ENCODE data around the gene CCDC121.
A peak's percentile ranks its signal among the peaks of the same experiment; 100 is the strongest.

CCDC121 gene, protein sequence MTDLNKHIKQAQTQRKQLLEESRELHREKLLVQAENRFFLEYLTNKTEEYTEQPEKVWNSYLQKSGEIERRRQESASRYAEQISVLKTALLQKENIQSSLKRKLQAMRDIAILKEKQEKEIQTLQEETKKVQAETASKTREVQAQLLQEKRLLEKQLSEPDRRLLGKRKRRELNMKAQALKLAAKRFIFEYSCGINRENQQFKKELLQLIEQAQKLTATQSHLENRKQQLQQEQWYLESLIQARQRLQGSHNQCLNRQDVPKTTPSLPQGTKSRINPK

DNA sequence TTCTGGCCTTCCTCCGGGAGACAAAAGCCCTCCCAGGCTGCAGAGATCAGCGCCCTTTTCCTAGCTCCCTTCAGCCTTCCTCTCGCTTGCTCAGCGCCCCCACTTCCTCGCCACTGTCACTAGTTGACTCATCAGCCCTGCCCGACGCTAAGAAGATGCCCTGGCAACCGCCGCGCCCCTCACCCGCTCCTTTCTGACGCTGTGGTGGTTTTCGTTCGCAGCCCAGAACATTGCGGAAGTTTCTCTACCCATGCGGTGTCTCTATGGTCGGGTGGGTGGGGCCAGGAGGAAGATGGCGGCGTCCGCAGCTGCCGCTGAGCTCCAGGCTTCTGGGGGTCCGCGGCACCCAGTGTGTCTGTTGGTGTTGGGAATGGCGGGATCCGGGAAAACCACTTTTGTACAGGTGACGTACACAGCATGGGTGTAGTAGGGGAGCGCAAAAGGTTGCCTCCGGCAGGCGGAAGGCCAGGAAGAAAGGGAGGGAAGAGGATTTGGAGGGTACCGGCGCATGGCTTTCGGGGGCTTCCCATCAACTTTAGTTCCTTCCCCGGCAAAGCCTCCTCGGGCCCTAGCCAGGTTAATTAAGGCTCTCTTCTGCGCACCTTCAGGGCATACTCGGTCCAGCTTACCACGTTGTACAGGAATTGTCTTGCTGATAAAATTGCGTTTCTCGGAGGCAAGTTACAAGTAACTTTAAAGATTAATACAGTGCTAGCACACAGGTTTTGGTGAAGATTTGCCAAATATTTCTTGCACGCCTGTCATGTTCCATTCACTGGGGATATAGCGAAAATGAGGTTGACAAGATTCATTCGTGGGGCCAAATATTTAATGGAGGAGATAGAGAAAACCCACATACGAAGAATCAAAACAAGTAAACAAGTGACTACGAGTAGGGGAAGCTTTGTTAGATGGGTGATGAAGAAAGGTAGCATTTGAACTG is at the start of gene CCDC121, which contains the start of gene GPN1:
TSS of gene CCDC121 (minus strand) at position 246 of the 943 bp plus-strand sequence. CDS start 1,213 bp downstream, outside the sequence.
TSS of gene GPN1 (plus strand) at position 284 of the 943 bp plus-strand sequence. CDS start at position 293, 9 bp downstream.
- DNase-seq (ENCODE audit: low read depth, low spot score) = peak; percentile 79
- TF ChIP-seq YY1 (IDR thresholded peaks at IDR 0.05; ENCODE audit: insufficient read depth, insufficient read length) (peak; percentile 83), ZNF274 (IDR thresholded peaks at IDR 0.05; ENCODE audit: low read depth, low read length) (no peak)
- Histone ChIP-seq H3K9ac (ENCODE audit: insufficient read length, low read depth) (peak within 1 kb of the TSS; percentile 97), H3K36me3 (ENCODE audit: insufficient read depth, insufficient read length, low read length) (peaks cover 50% of the 10 kb centered on the region), H3K27me3 (ENCODE audit: insufficient read depth, insufficient read length) (no peaks in the 10 kb centered on the region), H3K4me3 (ENCODE audit: insufficient read length, low read depth) (peak within 1 kb of the TSS; percentile 92), H3K9me3 (ENCODE audit: insufficient read depth, low read length) (no peaks in the 10 kb centered on the region), H3K4me1 (ENCODE audit: insufficient read depth, insufficient read length) (no peaks in the 10 kb centered on the region)

DNA sequence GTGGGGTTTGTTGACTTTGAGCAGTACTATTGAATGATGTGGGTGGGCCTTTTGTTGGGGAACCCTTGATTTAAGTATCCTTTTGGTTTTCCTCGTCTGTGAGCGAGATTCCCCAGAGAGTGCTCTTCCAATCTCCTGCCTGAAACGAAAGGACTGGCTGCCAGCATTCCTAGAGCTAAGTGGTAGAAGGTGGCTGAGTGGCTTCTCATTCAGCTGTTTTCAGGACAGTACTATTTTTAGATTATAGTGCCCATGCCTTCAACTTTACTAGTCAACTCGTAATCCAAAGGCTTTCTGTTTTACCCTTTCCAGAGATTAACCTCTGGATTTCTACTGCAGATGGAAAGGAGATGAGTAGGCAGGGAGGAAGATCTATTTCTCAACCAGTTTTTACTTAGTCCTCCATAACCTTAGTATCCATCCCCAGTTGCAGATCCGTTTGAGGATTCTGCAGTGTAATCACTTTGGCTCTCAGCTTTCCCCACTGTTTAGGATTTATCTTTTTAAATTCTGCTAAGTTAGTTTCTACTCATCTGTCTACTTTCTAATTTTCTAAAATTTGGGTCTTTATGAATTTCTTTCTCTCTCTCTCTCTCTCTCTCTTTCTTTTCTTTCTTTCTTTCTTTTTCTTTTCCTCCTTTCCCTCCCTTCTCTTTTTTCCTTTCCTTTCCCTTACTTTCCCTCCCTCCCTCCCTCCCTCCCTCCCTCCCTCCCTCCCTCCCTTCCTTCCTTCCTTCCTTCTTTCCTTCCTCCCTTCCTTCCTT is 44.1 kb upstream of the CCDC121 start:
- DNase-seq (ENCODE audit: low read depth, low spot score) = no peak
- peaks cover 49% of the 10 kb centered on the region for H3K36me3 ChIP-seq (ENCODE audit: insufficient read depth, insufficient read length, low read length)
- no peaks in the 10 kb centered on the region for H3K4me1 ChIP-seq (ENCODE audit: insufficient read depth, insufficient read length)
- no peak overlapping the region for H3K9ac ChIP-seq (ENCODE audit: insufficient read length, low read depth)
- no peak overlapping the region for H3K4me3 ChIP-seq (ENCODE audit: insufficient read length, low read depth)
- no peaks in the 10 kb centered on the region for H3K9me3 ChIP-seq (ENCODE audit: insufficient read depth, low read length)
- H3K27me3 ChIP-seq (ENCODE audit: insufficient read depth, insufficient read length) = no peaks in the 10 kb centered on the region
- TF ChIP-seq ZNF274 (IDR thresholded peaks at IDR 0.05; ENCODE audit: low read depth, low read length) (no peak), YY1 (IDR thresholded peaks at IDR 0.05; ENCODE audit: insufficient read depth, insufficient read length) (no peak), SUZ12 (IDR thresholded peaks at IDR 0.05; ENCODE audit: extremely low read depth, insufficient read depth, insufficient read length) (no peak)

DNA sequence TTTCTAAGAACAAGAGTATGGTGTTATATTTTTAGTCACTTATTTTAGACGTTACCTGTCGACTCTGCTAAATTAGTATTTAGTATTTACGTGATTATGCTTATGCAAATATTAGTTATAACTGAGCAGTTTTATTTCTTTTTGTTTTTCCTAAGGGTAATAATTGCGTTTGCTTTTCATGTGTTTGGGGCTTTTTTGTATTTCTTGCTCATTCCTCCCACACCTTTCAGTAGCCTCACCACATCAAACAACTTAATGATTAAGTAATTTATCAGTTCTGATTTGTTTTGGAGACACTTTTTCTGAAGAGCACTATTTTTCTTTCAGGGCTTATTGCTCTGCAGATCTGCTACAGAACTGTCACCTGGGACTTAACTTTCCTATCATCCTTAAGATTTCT is 42.4 kb upstream of the CCDC121 start:
- DNase-seq (ENCODE audit: low read depth, low spot score) = no peak
- Histone ChIP-seq H3K27me3 (ENCODE audit: insufficient read depth, insufficient read length) (no peaks in the 10 kb centered on the region), H3K36me3 (ENCODE audit: insufficient read depth, insufficient read length, low read length) (peaks cover 46% of the 10 kb centered on the region), H3K9ac (ENCODE audit: insufficient read length, low read depth) (no peak overlapping the region), H3K4me1 (ENCODE audit: insufficient read depth, insufficient read length) (no peaks in the 10 kb centered on the region), H3K9me3 (ENCODE audit: insufficient read depth, low read length) (no peaks in the 10 kb centered on the region), H3K4me3 (ENCODE audit: insufficient read length, low read depth) (no peak overlapping the region)
- TF ChIP-seq ZNF274 (IDR thresholded peaks at IDR 0.05; ENCODE audit: low read depth, low read length) (no peak), SUZ12 (IDR thresholded peaks at IDR 0.05; ENCODE audit: extremely low read depth, insufficient read depth, insufficient read length) (no peak), YY1 (IDR thresholded peaks at IDR 0.05; ENCODE audit: insufficient read depth, insufficient read length) (no peak)

DNA sequence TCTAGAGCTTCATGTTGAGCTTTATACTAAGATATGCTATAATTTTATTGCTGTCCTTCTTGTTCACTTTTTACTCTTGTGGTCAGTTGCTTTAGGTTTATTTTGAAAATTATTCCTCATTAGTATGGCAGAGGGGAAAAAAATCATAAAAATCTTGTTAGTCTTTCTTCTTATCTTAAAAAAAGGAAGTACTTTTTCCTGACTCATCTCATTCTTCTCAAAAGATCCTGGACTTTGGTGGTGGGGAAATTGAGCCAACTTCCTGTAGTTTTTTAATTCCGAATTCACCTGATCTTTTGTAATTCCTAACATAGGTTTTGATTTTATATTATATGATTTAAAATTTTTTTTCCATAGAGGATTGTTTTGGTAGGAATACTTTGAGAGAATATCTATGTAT is 38.6 kb upstream of the CCDC121 start:
- Histone ChIP-seq H3K9me3 (ENCODE audit: insufficient read depth, low read length) (no peaks in the 10 kb centered on the region), H3K36me3 (ENCODE audit: insufficient read depth, insufficient read length, low read length) (peaks cover 38% of the 10 kb centered on the region), H3K27me3 (ENCODE audit: insufficient read depth, insufficient read length) (no peaks in the 10 kb centered on the region), H3K9ac (ENCODE audit: insufficient read length, low read depth) (no peak overlapping the region), H3K4me3 (ENCODE audit: insufficient read length, low read depth) (no peak overlapping the region), H3K4me1 (ENCODE audit: insufficient read depth, insufficient read length) (no peaks in the 10 kb centered on the region)
- TF ChIP-seq ZNF274 (IDR thresholded peaks at IDR 0.05; ENCODE audit: low read depth, low read length) (no peak), SUZ12 (IDR thresholded peaks at IDR 0.05; ENCODE audit: extremely low read depth, insufficient read depth, insufficient read length) (no peak), YY1 (IDR thresholded peaks at IDR 0.05; ENCODE audit: insufficient read depth, insufficient read length) (no peak)
- no peak for DNase-seq (ENCODE audit: low read depth, low spot score)

DNA sequence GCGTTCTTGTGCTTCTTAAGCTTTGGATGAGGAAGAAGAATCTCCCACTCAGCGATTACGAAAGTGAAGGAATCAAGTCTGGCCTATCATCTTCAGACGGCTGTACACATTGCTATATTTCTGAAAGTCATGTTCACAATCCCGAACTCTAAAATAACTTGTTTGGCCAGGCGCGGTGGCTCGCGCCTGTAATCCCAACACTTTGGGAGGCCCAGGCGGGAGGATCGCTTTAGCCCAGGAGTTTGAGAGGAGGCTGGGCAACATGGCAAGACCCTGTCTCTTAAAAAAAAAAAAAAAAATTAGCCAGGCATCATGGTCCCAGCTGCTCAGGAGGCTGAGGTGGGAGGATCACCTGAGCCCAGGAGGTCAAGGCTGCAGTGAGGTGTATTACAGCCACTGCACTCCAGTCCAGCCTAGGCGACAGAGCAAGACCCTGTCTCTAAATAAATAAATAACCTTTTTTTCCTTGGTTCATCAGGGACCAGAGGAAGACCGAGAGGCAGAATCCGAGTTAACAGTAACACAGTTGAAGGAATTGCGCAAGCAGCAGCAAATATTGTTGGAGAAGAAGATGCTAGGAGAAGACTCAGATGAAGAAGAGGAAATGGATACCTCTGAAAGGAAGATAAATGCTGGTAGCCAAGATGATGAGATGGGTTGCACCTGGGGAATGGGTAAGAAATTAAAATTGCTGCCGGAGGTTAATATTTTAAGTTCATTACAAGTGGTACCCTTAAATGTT is 36.0 kb upstream of the CCDC121 start:
- no peak for DNase-seq (ENCODE audit: low read depth, low spot score)
- Histone ChIP-seq H3K9me3 (ENCODE audit: insufficient read depth, low read length) (no peaks in the 10 kb centered on the region), H3K4me1 (ENCODE audit: insufficient read depth, insufficient read length) (no peaks in the 10 kb centered on the region), H3K27me3 (ENCODE audit: insufficient read depth, insufficient read length) (no peaks in the 10 kb centered on the region), H3K36me3 (ENCODE audit: insufficient read depth, insufficient read length, low read length) (peaks cover 56% of the 10 kb centered on the region), H3K4me3 (ENCODE audit: insufficient read length, low read depth) (peak overlapping the region; percentile 91), H3K9ac (ENCODE audit: insufficient read length, low read depth) (peak overlapping the region; percentile 84)
- TF ChIP-seq ZNF274 (IDR thresholded peaks at IDR 0.05; ENCODE audit: low read depth, low read length) (no peak), YY1 (IDR thresholded peaks at IDR 0.05; ENCODE audit: insufficient read depth, insufficient read length) (no peak), SUZ12 (IDR thresholded peaks at IDR 0.05; ENCODE audit: extremely low read depth, insufficient read depth, insufficient read length) (no peak)

DNA sequence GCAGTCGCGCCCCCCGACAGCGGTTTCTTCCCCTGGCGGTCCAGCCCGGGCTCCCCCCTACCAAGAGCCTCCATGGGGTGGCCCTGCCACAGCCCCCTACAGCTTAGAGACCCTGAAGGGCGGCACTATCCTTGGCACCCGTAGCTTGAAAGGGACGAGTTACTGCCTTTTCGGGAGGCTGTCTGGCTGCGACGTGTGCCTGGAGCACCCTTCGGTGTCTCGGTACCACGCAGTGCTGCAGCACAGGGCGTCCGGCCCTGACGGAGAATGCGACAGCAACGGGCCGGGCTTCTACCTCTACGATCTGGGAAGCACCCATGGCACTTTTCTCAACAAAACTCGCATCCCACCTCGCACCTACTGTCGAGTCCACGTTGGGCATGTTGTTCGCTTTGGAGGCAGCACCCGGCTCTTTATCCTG is 35.4 kb upstream of the CCDC121 start:
- H3K27me3 ChIP-seq (ENCODE audit: insufficient read depth, insufficient read length) = no peaks in the 10 kb centered on the region
- peak overlapping the region; percentile 84 for H3K9ac ChIP-seq (ENCODE audit: insufficient read length, low read depth)
- no peaks in the 10 kb centered on the region for H3K9me3 ChIP-seq (ENCODE audit: insufficient read depth, low read length)
- TF ChIP-seq YY1 (IDR thresholded peaks at IDR 0.05; ENCODE audit: insufficient read depth, insufficient read length) = no peak
- TF ChIP-seq SUZ12 (IDR thresholded peaks at IDR 0.05; ENCODE audit: extremely low read depth, insufficient read depth, insufficient read length) = no peak
- no peak for TF ChIP-seq ZNF274 (IDR thresholded peaks at IDR 0.05; ENCODE audit: low read depth, low read length)
- no peaks in the 10 kb centered on the region for H3K4me1 ChIP-seq (ENCODE audit: insufficient read depth, insufficient read length)
- DNase-seq (ENCODE audit: low read depth, low spot score) = no peak
- H3K36me3 ChIP-seq (ENCODE audit: insufficient read depth, insufficient read length, low read length) = peaks cover 54% of the 10 kb centered on the region
- peak overlapping the region; percentile 91 for H3K4me3 ChIP-seq (ENCODE audit: insufficient read length, low read depth)
